DND-41 (cell line): ENCODE results near the gene ANTXR2.

Source experiments
- CTCF ChIP-seq: IDR thresholded peaks from 2 replicates; pipeline ENCODE4 v1.5.1; 2012; ENCODE audit warnings: borderline replicate concordance, low read length, moderate library complexity, mild to moderate bottlenecking; ENCODE audit not compliant: poor library complexity, severe bottlenecking; ENCODE audit errors: extremely low read depth
- EZH2 ChIP-seq: IDR thresholded peaks from 3 replicates; pipeline ENCODE4 v1.6.1; 2012; ENCODE audit warnings: borderline replicate concordance, low read depth, mild to moderate bottlenecking, moderate library complexity, low read length, inconsistent platforms; ENCODE audit not compliant: severe bottlenecking

GRCh38 chr4:80085081-80085480 lies 12.1 kb upstream of the ANTXR2 start:
- TF ChIP-seq CTCF (no peak), EZH2 (no peak)
